NCI-H1105 treated with DMSO at 0.1 percent for 48 hours (cell line): ENCODE data around the gene CEP76.

ENCODE experiments used
- DNase-seq: peaks from one replicate; lab custom pipeline; 2025; lab: John Stamatoyannopoulos, UW

Gene CEP76, protein sequence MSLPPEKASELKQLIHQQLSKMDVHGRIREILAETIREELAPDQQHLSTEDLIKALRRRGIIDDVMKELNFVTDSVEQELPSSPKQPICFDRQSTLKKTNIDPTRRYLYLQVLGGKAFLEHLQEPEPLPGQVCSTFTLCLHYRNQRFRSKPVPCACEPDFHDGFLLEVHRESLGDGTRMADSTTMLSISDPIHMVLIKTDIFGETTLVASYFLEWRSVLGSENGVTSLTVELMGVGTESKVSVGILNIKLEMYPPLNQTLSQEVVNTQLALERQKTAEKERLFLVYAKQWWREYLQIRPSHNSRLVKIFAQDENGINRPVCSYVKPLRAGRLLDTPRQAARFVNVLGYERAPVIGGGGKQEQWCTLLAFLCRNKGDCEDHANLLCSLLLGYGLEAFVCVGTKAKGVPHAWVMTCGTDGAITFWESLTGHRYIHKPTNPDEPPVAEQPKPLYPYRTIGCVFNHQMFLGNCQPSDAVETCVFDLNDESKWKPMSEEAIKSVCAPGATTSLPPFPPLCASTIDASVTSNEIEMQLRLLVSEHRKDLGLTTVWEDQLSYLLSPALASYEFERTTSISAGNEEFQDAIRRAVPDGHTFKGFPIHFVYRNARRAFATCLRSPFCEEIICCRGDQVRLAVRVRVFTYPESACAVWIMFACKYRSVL

DNA sequence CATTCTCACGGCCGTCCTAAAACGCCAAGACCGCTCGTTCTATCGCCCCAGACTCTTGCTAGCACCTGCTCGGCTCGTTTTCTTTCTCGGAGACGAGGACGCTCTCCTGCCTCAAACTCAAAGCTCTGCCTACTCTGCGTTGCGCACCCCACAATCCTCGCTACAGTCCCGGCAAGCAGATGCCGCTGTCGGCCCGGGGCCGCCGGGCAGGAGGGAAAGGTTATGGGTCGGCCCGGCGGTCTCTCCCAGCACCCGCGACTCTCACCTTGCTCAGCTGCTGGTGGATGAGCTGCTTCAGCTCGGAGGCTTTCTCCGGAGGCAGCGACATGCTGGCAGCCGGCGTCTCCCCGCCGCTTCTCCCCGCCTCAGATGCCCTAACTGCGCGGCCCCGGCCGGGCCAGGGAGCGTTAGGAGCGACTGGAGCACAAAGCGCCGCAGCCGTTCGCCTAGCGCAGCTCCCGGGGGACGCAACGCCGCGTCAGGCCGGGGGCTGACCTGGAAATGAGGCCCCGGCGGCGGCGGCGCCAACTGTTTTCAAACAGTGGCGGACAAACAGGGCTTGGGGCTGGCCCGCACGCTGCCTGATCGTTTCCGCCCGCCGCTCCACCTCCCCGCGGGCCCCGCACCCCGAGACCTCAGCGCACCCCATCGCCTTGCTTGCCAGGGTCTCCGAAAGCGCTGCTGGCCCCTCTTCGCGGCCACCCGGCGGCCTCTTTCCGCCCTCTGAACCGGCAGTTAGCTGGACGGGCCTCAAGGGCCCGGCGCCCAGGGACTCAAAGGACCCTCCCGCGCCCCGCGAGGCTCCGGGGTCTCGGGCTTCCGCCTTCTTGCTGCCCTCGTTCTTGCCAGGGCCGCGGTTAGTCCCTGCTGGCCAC is at the start of gene CEP76, which contains the start of gene PSMG2:
CEP76 (minus strand) TSS at position 503 of the 875 bp plus-strand sequence; CDS start at position 328, 175 bp downstream.
PSMG2 (plus strand) TSS at position 822 of the 875 bp plus-strand sequence. CDS start 66 bp downstream, outside the sequence.
- peak; percentile 82 for DNase-seq

DNA sequence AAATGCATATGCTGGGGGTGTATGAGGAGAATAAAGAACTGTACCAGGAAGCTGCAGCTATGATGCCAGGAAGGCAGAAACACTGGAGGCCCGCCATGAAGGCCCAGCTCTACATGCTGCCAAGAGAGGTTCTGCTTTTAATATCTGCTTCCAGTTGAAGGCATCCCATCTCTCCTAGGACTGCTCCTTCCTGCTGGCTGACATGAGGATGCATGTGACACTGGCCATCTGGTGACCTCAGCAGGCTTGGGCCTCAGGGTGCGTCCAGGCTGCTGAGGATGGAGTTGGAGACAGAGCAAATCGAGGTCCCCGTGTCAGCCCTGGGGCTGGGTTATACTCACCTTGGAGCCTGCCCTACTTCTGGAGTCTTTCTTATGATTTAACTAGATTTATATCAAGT is 49.4 kb upstream of the CEP76 start:
- no peak for DNase-seq

DNA sequence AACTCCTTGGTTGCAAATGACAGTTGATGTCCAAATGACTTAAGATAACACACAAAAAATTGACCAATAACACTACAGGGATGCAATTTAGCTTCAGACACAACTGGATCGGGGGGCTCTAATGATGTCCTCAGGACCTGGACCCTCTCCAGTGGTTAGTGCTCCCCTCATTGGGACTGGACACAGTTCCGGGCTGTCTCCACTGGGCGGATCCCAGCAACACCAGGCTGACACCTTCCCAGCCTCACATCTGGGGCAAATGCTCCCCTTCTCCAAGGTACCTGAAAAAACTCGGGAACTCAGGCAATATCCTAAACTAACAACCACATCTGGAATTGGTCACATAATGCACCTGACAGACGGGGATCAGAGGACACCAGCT is 49.0 kb upstream of the CEP76 start:
- DNase-seq, result no peak

DNA sequence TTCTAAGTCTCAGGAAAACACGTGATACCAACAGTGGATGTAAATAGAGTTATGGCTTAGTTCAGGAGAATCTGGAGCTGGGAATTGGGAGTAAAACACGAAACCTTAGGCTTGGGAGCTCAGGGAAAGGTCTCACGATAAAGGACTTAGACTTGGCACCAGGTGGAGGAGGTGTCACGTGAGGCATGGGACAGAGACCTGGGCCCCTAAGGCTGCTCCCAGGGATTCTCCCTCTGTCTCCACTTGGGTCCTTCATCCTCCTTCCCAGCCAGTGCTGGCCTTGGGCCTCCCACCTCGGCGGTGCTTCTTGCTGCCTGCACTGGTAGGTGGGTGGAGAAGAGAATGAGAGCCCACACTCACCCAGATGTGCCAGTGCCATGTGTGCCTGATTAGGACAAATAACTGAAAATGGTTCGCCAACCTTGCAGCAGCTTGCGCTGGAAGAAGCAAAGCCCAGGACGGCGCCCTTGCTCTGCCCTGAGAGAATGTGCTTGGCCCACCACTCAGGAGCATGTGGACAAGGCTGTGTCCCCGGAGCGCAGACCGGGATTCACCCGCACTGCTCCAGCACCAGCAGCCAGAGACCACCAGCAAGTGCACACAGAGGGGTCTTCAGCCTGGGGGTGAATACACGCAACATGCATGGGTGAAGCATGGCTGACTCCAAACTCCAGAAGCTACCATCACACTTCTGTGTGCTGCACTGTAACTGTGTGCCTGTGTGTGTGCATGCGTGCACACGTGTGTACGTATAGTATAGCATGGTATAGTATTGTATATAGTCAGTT is 48.4 kb upstream of the CEP76 start:
- no peak for DNase-seq

DNA sequence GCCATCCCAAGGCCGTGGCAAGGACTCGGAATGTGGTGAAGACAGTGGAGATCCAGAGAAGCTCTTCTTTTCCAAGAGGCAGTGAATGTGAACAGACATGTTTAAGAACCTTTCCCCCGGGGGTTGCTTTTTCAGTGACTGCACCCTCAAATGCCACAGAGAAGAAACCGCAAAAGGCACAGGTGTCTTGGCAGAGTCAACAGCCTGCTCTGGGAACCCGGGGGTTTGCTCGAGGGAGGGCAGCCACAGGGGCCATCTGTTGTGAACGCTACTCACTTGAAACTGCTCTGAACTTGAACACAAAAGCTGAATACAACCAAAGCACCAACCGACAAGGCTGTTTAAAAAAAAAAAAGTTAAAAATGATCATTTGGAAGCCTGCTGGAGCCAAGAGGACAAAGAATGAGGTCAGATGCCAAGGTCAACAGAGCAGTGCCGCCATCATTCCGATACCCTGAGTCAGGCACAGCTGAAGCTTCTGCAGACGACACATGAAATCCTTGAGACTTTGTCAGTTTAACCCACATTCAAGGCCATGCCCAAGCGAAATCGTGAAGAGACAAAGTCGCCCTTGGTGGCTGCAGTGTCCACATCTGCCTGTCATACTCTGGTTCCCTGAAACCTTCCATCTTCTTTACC is 47.7 kb upstream of the CEP76 start:
- DNase-seq, result no peak

DNA sequence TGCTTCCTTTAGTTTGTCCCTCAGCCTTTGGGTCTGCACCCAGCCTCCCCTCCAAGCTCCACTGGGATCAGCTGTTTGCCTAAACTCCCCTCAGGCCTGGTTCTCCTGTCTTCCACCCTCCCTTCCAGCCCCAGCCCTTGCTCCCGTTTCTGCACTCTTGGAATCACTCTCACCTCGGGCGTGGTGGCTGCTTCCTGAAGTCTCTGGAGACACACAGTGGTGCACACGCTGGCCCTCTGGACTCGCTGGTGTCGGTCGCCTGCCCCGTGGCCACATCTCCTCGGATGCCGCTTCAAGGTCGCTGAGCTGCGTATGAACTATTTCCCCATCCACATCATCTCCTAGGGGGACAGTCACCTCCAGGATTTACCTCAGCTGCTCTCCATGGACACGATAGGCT is 46.6 kb upstream of the CEP76 start:
- no peak for DNase-seq

DNA sequence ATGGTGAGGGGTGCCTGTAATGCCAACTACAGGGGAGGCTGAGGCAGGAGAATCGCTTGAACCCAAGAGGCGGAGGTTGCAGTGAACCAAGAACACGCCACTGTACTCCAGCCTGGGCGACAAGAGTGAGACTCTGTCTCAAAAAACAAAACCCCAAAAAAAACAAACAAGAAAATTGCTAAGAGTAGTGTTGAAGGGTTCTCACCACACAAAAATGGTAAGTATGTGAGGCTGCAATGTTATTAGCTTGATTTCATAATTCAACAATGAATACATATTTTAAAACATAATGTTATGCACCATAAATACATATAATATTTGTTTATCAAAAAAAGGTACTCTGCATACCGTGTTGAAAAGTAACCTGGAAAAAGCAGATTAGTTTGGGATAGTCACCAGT is 46.1 kb upstream of the CEP76 start:
- DNase-seq, result no peak

DNA sequence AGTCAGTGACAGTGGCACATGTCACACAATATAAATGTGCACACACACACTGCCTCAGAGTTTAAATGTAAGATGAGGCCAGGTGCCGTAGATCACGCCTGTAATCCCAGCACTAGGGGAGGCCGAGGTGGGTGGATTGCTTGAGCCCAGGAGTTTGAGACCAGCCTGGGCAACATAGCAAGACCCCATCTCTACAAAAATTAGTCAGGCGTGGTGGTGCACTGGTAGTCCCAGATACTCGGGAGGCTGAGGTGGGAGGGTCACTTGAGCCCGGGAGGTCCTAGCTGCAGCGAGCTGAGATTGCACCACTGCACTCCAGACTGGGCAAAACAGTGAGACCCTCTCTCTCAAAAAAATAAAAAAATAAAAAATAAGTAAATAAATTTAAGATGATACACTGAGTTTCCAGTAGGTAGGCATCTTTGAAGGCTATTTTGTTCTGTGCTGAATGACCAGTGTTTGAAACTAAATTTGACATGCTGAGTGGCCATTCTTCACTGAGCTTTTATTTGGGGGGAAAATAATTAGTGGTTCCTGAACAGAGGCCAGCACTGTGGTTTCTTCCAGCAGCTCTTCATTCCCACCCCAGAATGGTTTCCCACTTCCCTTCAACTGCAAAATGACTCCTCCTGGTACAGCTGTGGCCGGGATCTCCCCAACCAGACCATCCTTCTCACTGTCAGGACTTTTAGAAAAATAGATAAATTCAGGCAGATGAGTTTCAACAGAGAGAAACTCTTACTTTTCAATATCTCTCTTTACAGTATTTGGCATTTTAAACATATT is 45.2 kb upstream of the CEP76 start:
- DNase-seq, result no peak

DNA sequence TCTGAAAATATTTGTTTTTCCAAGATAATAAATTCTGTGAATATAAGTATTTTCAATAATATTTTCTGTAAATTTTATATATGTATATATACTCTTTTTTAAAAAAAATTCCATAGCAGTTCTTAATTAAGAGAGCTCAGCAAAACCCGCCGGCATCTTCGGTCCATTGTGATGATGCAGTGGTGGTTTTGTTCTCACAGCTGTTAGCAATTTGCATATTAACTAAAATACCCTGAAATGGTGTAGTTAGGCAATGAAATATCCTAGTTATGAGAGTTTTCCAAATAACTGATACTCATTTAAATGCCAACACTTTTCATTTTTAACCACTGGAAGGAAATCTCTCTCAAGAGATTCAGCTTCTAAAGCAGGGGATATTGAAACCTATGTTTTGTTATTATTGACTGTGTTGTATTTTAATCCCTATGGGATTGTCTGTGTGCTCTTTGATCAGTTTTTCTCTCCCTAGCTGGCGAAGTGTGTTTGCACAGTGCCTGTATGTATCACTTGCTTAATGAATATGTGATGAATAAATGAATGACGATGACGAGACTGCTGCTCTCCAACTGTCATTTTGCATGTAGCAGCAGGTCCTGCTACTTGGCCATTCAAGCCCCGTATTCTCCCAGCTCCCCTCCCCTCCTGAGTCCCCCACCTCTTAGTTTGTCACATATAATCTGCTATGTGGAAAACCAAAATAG is 42.7 kb upstream of the CEP76 start:
- DNase-seq, result no peak

DNA sequence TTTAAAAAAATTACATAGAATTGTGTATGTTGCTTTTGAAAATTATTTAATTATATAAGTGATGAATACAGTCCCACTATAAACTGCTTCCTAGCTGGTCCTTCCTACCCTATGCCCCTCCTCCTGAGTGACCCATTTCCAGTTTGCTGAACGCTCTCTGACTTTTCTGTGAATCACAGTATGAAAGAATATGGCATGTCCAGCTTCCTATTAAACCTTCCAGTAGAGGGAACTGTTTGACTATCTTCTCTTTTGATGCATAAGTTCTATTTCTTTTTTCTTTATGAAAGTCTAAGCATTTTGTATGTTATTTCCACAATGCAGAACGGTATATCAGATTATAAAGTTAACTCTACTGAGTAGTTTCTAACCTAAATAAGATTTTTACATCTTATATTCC is 41.6 kb upstream of the CEP76 start:
- DNase-seq, result peak; percentile 46

DNA sequence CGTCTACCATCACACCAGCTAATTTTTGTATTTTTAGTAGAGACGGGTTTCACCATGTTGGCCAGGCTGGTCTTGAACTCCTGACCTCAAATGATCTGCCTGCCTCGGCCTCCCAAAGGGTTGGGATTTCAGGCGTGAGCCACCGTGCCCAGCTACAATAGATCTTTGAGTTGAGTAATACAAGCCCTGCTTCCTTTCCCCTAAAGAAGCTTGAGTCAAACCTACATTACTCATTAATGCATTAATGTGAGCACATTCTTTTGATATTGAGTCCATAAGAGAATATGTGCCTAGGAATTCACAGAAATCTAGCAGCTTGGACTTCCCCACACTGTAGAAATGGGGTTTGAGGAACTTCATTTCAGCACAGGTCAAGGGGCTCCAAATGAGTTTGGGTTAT is 39.9 kb upstream of the CEP76 start:
- DNase-seq, result no peak

DNA sequence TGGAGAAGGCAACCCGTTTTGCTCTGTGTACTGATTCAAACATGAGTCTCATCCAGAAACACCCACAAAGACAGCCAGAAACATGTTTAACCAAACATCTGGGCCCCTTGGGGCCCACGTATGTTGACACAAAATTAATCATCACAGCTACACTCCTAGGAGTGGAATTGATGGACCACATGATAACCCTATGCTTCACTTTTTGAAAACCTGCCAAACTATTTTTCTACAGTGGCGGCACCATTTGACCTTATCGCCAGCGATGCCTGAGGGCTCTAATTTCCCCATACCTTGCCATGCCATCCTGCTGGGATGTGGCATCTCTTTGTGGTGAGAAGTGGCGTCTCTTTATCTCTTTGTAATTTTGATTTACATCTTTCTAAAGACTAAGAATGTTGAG is 38.8 kb upstream of the CEP76 start:
- DNase-seq, result peak; percentile 59

DNA sequence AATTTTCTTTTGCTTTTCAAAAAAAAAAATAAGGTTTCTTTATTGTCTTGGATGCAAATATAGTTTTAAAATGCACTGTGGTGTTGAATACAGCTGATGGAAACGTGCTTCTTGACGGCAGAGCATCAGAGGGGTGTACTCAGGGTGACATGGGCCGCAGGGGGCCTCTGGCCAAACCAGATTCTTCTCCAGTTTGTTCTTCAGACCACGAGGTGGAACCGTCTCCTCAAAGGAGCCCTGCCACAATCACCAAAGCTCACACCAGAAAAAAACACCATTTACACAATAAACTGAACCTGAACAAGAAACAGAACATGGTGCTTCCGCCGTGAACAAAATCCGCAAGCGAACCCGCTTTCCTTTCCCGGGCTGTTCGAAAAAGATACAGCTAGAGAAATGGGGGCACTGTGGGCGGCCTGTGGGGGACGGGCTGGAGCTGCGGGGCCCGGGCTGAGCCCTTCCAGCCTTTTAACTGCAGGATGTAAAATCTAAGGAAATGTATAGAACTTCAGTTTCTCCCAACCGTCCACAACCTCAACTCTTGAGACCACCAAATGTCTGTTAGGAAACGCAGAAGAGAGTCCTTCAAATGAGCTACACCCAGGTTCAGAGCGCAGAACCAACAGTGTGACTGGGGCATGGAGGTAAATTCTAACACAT is 34.9 kb upstream of the CEP76 start:
- no peak for DNase-seq

DNA sequence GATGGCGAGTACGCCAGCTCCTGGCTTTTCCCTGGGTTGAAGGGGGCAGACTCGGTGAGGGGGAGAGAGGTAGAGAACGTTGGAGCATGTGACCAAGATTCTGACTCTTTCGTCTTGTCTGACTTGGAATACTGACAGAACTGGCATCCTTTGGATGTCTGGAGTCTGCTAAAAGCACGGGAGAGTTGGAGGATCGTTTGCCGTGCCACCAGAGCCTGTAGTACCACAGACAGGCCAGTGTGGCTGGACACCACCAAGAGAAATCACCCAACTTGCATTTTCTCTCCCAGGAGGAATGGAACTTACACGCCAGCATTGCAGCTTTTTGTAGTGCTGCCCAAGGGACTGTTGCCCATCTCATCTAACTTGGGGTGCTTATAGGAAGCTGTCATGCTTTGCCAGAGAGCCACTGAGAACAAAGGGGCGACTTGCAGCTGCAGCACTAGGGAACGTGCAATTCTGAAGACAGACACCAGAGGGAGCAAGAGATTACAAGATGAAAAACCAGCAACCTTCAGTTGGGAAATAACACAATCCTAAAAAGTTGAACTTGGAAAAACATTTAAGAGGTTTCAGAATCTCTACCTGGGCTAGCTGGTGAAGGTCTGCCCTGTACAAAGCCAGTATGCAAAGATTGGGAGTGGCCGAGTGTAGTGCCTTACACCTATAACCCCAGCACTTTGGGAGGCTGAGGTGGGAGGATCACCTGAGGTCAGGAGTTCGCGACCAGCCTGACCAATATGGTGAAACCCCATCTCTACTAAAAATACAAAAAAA is 24.4 kb upstream of the CEP76 start:
- DNase-seq, result peak; percentile 66

DNA sequence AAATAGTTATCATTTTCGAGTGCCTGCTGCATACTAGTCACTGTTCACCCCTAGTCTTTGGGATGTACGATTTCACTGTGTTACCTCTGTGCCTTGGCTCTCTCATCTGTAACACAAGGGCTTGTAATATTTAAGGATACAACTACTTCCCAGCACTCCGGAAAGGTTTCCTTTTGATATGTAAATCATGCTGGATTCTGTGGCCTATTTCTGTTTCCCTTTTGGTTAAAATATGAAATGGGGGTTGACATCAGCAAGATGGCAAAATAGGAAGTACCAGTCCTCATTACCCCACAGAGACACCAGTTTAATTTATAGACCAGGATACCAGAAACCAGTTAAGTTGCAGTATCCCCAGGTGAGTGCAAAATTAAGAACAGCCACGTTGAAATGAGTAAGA is 23.8 kb upstream of the CEP76 start:
- DNase-seq, result no peak

DNA sequence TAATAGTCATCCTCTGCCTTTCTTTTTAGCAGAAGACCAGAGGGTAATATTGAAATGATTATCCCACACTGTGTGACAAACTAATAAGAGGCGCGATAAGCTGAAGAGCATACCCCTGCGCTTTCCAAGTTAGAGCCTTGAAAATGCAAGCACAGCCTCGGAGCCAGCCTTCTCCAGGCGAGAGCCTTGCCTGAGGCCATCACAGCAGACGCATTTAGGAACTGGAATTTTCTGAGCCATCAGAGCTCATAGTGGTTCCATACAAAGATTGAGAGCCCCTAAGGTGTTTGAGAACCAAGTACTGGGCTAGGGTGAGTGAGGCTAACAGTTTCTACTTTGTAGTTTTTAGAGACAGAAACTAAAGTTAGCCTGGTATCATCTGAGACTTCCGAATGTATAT is 20.2 kb upstream of the CEP76 start:
- no peak for DNase-seq

DNA sequence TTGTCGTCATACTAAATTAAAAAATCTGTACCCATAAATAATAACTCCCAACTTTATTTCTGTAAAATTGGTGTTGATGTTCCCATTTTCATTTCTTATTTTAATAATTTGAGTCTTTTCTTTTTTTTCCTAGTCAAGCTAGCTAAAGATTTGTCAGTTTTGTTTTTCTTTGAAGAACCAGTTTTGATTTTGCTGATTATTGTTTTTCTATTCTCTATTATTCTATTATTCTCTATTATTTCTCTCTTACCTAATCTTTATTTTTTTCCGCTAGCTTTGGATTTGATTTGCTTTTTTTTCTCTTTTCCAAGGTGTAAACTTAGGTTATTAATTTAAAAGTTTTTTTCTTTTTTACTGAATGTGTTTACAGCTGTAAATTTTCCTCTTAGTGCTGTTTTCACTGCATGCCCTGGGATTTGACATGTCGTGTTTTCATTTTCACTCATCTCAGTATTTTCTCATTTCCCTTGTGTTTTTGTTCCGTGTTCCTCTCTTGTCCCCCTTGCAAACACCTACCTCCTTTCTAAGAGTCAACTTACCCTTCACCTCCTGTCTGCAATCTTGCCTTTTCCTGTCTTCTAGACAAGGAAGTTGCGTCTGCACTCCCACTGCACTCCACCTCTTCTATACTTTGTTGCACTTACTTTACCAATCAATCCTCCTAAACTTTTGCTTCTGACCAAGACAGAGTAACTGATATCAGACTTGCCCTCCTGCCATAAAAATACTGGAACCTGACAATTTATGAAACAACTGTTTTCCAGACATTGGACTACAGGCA is 19.2 kb upstream of the CEP76 start:
- no peak for DNase-seq

DNA sequence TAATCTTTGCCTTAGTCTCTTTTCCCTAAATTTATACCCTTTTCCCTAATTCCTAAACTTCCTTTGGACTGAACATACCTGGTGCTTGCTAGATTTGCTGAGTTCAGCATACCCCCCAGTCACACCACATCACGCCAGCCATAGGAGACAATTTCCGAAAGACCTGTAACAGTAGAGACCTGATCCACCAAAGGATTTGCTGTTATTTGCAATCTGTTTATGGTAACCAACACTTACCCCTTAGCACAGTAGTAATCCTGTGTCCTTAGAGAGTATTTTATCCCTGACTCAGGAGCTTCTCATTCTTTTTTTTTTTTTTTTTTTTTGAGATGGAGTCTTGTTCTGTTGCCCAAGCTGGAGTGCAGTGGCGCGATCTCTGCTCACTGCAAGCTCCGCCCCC is 8.9 kb upstream of the CEP76 start:
- DNase-seq, result no peak
